GM12873 (cell line): ENCODE data around the gene GSG1L2.

Experiments
- TF ChIP-seq, protein P1 (sequence below): IDR thresholded peaks from 2 replicates; pipeline ENCODE4 v1.5.1; 2012; ENCODE audit warnings: low read depth, mild to moderate bottlenecking, moderate library complexity, low read length, control low read depth; ENCODE audit not compliant: insufficient read depth; ENCODE audit errors: missing control alignments

GSG1L2 gene

DNA sequence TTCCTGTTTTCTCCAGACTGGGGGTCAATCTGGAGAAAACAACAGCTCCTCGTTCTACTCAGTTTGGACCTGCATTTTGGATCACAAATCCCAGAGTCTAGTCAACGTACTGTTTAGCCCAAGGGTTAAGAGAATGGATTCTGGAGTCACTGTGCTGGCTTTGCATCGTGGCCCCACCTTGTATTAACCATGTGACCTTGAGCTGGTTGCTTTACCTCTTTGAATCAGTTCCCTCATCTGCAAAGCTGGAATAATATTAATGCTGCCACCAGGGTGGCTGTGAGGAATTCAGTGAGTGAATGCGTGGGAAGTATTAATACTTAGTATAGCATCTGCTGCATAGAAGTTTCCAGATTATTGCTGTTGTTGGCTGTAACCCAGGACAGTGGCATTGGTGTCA is 19.2 kb downstream of the GSG1L2 start:
- TF ChIP-seq, protein P1, sequence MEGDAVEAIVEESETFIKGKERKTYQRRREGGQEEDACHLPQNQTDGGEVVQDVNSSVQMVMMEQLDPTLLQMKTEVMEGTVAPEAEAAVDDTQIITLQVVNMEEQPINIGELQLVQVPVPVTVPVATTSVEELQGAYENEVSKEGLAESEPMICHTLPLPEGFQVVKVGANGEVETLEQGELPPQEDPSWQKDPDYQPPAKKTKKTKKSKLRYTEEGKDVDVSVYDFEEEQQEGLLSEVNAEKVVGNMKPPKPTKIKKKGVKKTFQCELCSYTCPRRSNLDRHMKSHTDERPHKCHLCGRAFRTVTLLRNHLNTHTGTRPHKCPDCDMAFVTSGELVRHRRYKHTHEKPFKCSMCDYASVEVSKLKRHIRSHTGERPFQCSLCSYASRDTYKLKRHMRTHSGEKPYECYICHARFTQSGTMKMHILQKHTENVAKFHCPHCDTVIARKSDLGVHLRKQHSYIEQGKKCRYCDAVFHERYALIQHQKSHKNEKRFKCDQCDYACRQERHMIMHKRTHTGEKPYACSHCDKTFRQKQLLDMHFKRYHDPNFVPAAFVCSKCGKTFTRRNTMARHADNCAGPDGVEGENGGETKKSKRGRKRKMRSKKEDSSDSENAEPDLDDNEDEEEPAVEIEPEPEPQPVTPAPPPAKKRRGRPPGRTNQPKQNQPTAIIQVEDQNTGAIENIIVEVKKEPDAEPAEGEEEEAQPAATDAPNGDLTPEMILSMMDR: no peak

DNA sequence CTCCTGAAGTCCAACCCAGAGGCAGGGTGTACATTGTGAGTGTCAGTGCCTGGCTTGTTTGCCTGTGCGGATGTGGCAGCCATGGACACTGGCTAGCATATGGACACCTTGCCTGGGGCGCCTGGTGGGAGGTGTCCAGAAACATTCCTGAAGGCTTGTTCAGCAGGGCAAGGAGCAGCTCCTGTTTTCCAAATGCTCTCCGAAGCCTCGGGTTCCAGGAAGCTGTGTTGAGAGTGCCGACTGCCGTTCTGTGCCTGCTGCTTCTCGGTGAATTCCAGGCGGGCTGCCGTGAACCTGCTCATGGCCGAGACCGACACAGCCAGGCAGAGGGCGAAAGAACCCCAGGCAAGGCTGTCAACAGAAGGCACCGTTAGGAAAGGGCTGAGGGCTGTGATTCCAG is 19.6 kb downstream of the GSG1L2 start:
- TF ChIP-seq, protein P1: no peak

DNA sequence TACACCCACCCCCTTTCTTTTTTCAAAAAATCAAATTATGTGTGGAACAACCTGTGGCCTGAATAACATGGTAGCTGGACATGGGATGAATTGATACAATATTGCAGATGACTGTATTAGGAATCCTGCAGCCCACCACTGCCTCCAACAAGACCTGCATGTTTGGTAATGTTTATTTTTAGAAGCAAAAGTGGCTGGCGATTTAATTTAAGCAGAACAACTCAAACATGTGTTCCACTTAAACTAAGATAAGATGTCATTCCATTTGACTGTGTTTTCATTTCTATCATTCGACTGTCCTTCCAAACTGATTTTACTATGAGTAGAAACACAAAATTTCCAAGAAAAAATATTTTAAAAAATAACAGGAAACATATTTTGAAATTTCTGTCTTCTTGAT is 20.4 kb downstream of the GSG1L2 start:
- TF ChIP-seq, protein P1: no peak

GRCh38 chr17:9798724-9799123 is 23.2 kb downstream of the GSG1L2 start:
- TF ChIP-seq, protein P1: no peak

DNA sequence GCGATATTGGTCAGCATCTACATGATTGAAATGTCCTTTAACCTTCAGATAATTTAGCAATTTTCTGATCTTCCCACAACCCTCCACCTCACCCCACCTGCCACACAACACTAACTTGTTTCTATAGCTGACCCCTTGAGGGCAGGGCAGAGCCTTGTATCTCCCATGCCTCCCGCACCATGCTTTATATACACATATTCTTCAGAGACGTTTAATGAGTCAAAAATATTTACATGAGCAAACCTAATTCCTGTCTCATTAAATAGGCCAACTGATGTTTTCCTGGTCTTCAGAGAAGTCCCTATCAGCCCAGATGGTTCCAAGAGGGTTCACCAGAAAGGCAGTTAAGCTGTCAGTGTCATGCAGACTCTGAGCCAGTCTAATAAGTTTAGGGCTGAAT is 23.9 kb downstream of the GSG1L2 start:
- TF ChIP-seq, protein P1: no peak

GRCh38 chr17:9792181-9792840 is 29.6 kb downstream of the GSG1L2 start:
- TF ChIP-seq, protein P1: no peak

GRCh38 chr17:9790889-9791876 is 30.7 kb downstream of the GSG1L2 start, which contains the start of gene DHRS7C:
Gene DHRS7C (minus strand): TSS chr17:9791592. CDS start chr17:9791284, 308 bp downstream.
- TF ChIP-seq, protein P1: no peak
